Upper lobe of right lung (tissue), 1 donor: ENCODE measurements around the gene ABCC2. TPM values are rescaled to one million over a fixed set of nuclear protein-coding genes. Genes with fewer than 3 reads are reported as not detected.

Experiments
- ATAC-seq: fragments of 200-7000 bp; cut with Tn5 transposase; one replicate; pipeline ENCODE4 v1.9.1; 2020; ENCODE audit warnings: mild to moderate bottlenecking, moderate library complexity
- DNase-seq: peaks from one replicate; pipeline ENCODE4 v3.0.0-alpha.2; 2020
- H3K27ac ChIP-seq: fragments of 200-600 bp; one replicate; pipeline ENCODE4 v1.8.0; 2022
- H3K27me3 ChIP-seq: fragments of 200-600 bp; one replicate; pipeline ENCODE4 v1.8.0; 2022; ENCODE audit warnings: mild to moderate bottlenecking
- H3K36me3 ChIP-seq: fragments of 200-600 bp; one replicate; pipeline ENCODE4 v1.8.0; 2022
- H3K4me1 ChIP-seq: fragments of 200-600 bp; one replicate; pipeline ENCODE4 v1.8.0; 2022
- H3K4me3 ChIP-seq: fragments of 200-600 bp; one replicate; pipeline ENCODE4 v1.8.0; 2022; ENCODE audit warnings: mild to moderate bottlenecking
- H3K9me3 ChIP-seq: fragments of 200-600 bp; one replicate; pipeline ENCODE4 v1.8.0; 2022
- intact Hi-C: fragments of 100-400 bp; cut with DNase I; formaldehyde crosslinking; loops from one replicate; pipeline ENCODE4 v1.11.0; 2022
- total RNA-seq: library from RNA; stranded (reverse); fragmentation: NEBNext Ultra II Directional; extraction: Animal tissue kit (Norgen Biotek cat#: 25700); gene quantifications from one replicate; pipeline ENCODE4 v1.2.1, GENCODE V29; 2021
- TF ChIP-seq, protein P1 (sequence below): fragments of 200-600 bp; IDR thresholded peaks from one replicate; pipeline ENCODE4 v1.8.0; 2022; ENCODE audit warnings: antibody characterized with exemption
- donor health status: DM: no; HTN: yes; CAD: no; lungs with severe emphysema.

The ABCC2 gene
- total RNA-seq, 1 donor from 2014 or later = 1.1 TPM

DNA sequence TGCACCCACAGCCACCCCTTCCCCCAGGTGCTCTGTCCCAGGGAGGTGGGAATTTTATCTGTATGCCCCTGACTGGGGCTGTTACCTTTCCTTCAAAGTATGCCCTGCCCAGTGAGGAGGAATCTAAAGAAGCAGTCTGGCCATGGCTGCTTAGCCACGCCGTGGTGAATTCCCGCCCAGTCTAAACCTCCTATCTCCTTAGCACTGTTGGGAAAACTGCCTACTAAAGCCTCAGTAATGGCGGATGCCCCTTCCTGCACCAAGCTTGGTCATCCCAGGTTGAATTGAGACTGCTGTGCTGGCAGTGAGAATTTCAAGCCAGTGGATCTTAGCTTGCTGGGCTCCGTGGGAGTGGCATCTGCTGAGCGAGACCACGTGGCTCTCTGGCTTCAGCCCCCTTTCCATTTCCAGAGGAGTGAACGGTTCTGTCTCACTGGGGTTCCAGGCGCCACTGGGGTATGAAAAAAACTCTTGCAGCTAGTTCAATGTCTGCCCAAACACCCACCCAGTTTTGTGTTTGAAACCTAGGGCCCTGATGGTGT is 87.2 kb downstream of the ABCC2 start:
- ATAC-seq = no peak
- TF ChIP-seq, protein P1, sequence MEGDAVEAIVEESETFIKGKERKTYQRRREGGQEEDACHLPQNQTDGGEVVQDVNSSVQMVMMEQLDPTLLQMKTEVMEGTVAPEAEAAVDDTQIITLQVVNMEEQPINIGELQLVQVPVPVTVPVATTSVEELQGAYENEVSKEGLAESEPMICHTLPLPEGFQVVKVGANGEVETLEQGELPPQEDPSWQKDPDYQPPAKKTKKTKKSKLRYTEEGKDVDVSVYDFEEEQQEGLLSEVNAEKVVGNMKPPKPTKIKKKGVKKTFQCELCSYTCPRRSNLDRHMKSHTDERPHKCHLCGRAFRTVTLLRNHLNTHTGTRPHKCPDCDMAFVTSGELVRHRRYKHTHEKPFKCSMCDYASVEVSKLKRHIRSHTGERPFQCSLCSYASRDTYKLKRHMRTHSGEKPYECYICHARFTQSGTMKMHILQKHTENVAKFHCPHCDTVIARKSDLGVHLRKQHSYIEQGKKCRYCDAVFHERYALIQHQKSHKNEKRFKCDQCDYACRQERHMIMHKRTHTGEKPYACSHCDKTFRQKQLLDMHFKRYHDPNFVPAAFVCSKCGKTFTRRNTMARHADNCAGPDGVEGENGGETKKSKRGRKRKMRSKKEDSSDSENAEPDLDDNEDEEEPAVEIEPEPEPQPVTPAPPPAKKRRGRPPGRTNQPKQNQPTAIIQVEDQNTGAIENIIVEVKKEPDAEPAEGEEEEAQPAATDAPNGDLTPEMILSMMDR = no peak
- Histone ChIP-seq H3K27ac (no peak overlapping the region), H3K4me3 (no peak overlapping the region), H3K9me3 (no peaks in the 10 kb centered on the region), H3K27me3 (peaks cover 7% of the 10 kb centered on the region), H3K36me3 (no peaks in the 10 kb centered on the region), H3K4me1 (no peaks in the 10 kb centered on the region)
- intact Hi-C loops = no loop called here
- DNase-seq = no peak

DNA sequence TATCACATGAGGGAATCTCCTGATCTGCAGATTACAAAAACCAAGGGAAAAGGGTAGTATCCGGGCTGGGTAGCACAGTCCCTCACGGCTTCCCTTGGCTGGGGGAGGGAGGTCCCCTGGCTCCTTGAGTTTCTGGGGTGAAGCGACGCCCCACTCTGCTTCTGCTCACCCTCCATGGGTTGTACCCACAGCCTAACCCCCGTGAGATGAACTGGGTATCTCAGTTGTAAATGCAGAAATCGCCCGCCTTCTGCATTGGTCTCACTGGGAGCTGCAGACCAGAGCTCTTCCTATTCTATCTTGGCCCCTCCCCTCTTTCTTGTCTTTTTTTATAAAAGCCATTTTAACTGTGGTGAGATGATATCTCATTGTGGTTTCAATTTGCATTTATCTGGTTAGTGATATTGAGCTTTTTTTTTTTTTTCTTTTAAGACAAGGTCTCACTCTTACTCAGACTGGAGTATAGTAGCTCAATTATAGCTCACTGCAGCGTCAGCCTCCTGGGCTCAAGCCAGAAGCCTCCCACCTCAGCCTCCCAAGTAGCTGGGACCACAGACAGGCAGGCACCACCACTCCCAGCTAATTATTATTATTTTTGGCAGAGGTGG is 87.8 kb downstream of the ABCC2 start:
- Histone ChIP-seq H3K27ac (no peak overlapping the region), H3K4me1 (no peaks in the 10 kb centered on the region), H3K9me3 (no peaks in the 10 kb centered on the region), H3K36me3 (peaks cover 2% of the 10 kb centered on the region), H3K4me3 (no peak overlapping the region), H3K27me3 (peaks cover 7% of the 10 kb centered on the region)
- DNase-seq = no peak
- no peak for ATAC-seq
- TF ChIP-seq, protein P1 = no peak
- intact Hi-C loops = no loop called here

DNA sequence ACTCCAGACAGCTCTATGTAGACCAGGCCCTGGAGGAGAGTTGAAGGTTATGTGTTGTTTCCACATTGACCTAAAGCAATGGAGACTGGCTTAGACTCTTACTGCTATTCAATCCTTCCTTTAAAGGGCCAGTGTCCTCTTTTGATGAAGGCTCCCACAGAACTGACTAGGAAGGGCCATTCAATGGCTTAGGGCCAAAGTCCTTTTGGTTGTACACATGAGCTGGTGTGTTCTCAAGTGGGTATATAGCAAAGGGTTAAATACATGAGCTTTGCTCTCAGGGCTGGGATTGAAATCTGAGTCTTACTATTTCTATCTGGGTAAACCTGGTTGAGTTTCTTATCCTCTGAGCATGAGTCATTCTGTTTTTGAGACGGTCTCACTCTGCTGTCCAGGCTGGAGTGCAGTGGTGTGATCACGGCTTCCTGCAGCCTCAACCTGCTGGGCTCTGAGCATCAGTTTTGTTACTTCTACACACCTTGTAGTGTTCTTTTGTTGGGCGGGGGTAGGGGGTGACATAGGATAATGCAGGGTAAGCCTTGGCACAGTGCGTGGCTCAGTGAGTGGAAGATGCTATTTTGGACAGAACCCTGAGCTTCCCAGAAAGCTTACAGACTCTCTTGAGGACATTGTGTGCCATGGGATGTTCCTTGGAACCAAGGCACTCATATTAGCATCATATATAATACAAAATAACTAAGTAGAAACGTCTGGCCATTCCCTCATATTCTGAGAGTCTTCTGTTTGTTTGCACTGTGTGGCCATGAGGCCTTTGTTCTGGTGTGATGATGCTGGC is 90.1 kb downstream of the ABCC2 start:
- Histone ChIP-seq H3K4me1 (no peaks in the 10 kb centered on the region), H3K27ac (no peak overlapping the region), H3K4me3 (no peak overlapping the region), H3K9me3 (no peaks in the 10 kb centered on the region), H3K27me3 (peaks cover 7% of the 10 kb centered on the region), H3K36me3 (peaks cover 23% of the 10 kb centered on the region)
- DNase-seq (no peak), ATAC-seq (no peak)
- TF ChIP-seq, protein P1 = no peak
- intact Hi-C loops = no loop called here

DNA sequence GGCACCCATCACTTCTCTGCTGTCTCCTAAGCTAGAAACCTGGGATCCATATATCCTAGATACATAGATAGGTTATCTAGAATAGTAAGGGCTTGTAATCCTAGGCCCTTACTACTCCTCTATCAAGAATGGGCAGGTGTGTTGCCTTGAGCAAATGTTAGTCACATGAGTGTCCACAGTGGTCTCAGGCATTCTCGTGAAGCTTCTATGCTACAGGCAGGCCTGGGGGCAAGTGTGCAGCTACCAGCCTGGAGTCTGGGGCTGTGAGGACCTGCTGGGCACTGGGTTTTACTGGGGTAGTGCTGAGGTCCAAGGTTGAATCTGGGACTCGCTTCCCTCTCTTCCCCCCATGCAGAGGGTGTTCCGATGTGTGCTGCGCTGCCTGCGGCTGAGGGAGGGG is 91.4 kb downstream of the ABCC2 start:
- Histone ChIP-seq H3K27me3 (peaks cover 7% of the 10 kb centered on the region), H3K4me1 (no peaks in the 10 kb centered on the region), H3K9me3 (no peaks in the 10 kb centered on the region), H3K4me3 (no peak overlapping the region), H3K27ac (no peak overlapping the region), H3K36me3 (peaks cover 36% of the 10 kb centered on the region)
- intact Hi-C loops = no loop called here
- no peak for DNase-seq
- ATAC-seq = no peak
- TF ChIP-seq, protein P1 = no peak

DNA sequence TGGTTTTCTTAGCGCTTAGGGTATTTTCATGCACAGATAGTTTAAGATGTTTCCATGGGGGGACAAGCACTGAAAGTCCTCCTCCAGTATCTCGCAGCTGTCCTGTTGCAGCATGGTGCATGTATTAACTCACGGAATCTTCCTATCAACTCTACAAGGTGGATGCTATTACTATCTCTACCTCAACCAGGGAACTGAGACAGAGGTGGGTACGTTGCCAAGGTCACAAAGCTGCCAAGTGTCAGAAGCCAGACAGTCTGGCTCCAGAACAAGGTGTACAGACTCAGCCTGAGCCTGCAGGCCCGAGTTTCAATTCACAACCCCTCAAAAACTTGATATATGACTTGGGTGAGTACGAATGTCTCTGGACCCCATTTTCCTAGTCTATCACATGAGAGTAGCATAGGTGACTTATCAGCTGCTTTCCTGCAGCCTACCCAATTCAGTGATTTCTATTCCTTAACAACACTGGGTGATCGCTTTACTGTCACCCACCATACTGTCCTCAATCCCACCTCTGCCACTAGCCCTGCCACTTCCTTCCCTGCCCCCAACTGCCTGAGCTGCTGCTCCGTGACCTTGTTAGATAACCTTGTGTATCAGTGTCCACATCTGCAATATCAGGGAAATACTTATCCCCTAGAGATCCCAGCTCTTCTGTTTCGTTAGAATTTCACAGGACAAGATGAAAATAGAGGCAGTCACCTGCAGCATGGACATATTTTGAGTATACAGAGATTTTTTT is 92.1 kb downstream of the ABCC2 start:
- peaks cover 42% of the 10 kb centered on the region for H3K36me3 ChIP-seq
- intact Hi-C loops = no loop called here

More for the DNA sequence above, 92.1 kb downstream of the ABCC2 start:
- Histone ChIP-seq H3K27me3 (peaks cover 3% of the 10 kb centered on the region), H3K9me3 (no peaks in the 10 kb centered on the region), H3K4me3 (no peak overlapping the region), H3K4me1 (no peaks in the 10 kb centered on the region), H3K27ac (no peak overlapping the region)
- ATAC-seq = no peak
- no peak for DNase-seq
- TF ChIP-seq, protein P1 = no peak
